ENCODE results near the gene GNG3. TPM values are rescaled to one million over a fixed set of nuclear protein-coding genes. Genes with fewer than 3 reads are reported as not detected.
"Not testable (repeated sequence)": the region's sequence is repeated elsewhere in the genome, so short reads cannot be mapped to it uniquely, and the experiment has no call there.

Gene GNG3
- not detected for total RNA-seq

DNA sequence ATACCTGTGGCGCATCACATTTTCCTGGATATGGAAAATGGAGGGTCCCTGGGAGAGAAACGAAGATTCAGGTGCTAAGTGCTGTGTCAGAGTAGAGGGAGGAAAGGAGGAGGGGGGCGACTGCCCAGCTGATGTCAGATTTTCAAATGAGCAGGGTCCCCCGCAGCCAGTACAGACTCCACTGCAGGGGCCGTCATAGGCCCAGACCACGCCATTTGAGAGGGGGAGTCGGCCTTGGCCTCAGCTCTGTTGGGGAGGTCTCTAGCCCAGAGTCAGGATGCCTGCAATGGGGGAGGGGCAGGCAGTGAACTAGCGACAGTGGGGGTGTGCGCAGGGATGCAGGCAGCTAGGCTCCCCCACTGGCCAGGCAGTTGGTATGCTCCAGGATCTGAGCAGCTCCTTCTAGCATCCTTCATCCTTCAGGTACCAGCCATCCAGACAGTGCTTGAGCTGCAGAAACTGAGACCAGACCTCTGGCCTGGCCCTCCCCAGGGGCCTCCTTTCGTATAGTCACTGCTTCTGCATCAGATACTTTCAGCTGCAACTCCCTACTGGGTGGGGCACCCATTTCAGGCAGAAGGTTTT is at the start of gene GNG3, which contains the start of gene BSCL2:
TSS of gene GNG3 (plus strand) at position 400 of the 585 bp plus-strand sequence. CDS start 620 bp downstream, outside the sequence.
TSS of gene BSCL2 (minus strand) at position 148 of the 585 bp plus-strand sequence. CDS start 229 bp downstream, outside the sequence.
- no peak for DNase-seq

GRCh38 chr11:62664405-62665074 is 42.9 kb upstream of the GNG3 start:
- no peak for DNase-seq

- DNase-seq: peak; percentile 94
Measured at GRCh38 chr11:62665075-62665598, 42.3 kb upstream of the GNG3 start, which contains the start of the genes C11orf98 and CSKMT. Gene C11orf98 (minus strand): TSS chr11:62665210. CDS start chr11:62665169, 41 bp downstream. Gene CSKMT (plus strand): TSS chr11:62665312. CDS start chr11:62665880, 568 bp downstream.

GRCh38 chr11:62665599-62666258 is 41.7 kb upstream of the GNG3 start:
- DNase-seq: no peak

- no peak for DNase-seq
Measured at GRCh38 chr11:62666259-62666926, 41.1 kb upstream of the GNG3 start.

DNA sequence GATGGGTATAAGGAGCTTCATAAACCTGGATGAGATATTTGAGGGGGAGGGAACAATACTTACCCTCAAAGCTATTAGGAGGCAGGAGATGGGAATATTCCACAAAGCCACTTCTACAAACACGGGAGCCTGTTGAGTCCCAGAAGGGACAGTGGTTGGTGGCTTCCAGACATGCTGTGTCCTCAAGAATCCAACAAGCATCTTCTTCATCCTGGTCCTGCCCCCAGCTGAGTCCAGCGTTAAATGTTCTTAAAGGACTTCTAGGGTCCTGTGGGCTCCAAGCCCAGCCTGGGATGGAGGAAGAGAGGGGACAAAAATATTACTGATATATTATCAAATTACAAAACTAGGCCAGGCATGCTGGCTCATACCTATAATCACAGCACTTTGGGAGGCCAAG is 40.0 kb upstream of the GNG3 start:
- no peak for DNase-seq

GRCh38 chr11:62669420-62670161 is 37.9 kb upstream of the GNG3 start:
- no peak for DNase-seq

DNA sequence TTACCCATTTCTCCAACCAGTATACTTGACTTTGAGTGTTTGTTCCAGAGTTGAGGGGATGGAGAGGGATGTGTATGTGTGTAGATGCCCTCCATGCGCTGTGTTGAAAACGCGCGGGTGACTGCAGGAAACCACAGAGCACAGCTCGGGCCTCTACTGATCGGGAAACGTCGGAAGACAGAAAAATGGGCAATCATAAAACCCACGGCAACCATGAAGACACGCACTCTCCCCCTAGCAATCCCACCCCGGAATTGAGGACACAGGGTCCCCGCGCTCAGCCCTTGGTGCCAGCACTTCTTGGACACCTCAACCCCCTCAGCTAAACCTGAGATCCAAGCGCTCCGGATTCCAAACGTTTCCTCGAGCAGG is 36.3 kb upstream of the GNG3 start:
- no peak for DNase-seq

DNA sequence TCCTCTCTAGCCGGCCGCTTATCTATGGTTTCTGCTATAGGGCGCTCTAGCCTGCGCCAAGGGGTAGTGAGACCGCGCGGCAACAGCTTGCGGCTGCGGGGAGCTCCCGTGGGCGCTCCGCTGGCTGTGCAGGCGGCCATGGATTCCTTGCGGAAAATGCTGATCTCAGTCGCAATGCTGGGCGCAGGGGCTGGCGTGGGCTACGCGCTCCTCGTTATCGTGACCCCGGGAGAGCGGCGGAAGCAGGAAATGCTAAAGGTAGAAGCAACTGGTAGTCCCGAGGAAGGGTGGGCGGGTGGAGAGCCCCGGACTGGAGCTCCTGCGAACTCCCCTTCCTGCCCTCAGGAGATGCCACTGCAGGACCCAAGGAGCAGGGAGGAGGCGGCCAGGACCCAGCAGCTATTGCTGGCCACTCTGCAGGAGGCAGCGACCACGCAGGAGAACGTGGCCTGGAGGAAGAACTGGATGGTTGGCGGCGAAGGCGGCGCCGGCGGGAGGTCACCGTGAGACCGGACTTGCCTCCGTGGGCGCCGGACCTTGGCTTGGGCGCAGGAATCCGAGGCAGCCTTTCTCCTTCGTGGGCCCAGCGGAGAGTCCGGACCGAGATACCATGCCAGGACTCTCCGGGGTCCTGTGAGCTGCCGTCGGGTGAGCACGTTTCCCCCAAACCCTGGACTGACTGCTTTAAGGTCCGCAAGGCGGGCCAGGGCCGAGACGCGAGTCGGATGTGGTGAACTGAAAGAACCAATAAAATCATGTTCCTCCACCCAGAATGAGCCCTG is 35.7 kb upstream of the GNG3 start, which contains the start of the genes LBHD1 and UQCC3:
TSS of gene LBHD1 (minus strand) at position 660 of the 782 bp plus-strand sequence. CDS start 2,236 bp downstream, outside the sequence.
TSS of gene UQCC3 (plus strand) at position 66 of the 782 bp plus-strand sequence. CDS start at position 139, 73 bp downstream.
- DNase-seq: peak; percentile 58

GRCh38 chr11:62673196-62673525 is 34.3 kb upstream of the GNG3 start:
- DNase-seq: no peak

- not testable (repeated sequence) for DNase-seq
Measured at GRCh38 chr11:62675415-62675814, 32.1 kb upstream of the GNG3 start.

DNA sequence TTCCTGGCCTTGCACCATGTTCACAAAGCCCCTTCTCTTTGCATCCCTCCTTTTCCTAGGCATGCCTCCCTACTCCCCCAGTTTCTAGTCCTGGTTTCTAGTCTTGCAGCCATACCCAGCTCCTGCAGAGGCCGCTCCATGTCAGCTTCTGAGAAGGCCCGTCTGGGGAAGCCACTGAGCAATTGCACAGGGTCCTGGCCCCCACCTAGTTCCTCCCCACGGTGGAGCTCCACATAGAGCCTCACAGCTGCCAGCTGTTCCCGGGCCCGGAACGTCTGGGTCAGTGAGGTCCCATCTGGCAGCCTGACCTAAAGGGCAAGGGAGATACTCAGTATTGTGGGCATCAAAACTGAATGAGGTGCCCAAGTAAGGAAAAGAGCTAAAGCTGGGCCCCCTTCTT is 30.8 kb upstream of the GNG3 start:
- no peak for DNase-seq

DNA sequence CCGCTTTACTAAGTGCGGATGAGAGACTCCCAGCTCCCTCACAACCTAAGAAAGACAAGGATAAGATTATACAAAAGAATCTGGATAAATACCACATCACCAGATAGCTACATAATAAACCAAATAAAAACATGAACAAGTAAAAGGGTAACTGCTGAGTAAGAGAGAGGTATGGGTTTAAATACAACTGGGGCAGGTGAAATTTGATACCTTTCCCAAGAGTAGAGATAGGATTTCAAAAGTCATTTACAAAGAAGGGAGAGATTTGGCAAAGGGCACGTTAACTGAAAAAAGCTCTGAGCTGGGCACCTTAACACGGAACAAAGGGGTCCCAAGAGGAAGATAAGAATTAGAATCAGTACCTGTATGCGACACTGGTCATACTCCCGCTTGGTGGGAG is 30.3 kb upstream of the GNG3 start:
- DNase-seq: no peak

DNA sequence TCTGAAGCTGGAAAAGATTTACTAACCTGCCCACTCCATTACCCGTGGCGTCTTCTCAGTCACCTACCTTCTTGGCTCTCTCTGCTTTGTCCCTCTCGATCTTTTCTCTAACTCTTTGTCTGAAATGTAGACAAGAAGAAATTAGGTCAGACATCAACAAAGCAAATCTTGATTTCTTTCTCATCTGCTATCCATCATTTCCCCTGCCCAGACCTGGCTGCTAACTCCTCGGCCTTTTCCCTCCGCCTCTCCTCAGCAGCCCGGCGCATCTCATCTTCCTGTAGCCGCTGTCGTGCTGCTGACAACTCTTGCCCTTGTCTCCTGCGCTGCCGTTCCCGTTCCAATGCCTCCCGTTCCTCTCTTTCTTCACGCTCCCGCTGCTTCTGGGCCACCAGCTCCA is 29.8 kb upstream of the GNG3 start:
- no peak for DNase-seq

DNA sequence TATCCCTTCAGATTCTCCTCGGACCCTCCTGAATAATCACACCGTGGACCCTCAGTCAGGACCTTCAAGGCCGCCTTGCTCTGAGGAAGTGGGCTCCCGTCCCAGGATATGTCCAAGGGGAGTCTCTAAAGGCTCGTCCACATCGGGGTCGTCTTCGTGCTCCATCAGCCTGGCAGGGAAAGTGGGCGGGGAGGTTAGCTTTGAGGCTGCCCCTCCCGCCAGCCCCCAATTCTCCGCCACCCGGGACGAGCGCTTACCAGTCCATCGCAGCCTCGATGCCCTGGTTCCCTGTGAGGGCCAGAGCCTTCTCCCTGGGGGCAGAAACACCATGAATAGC is 29.1 kb upstream of the GNG3 start:
- DNase-seq: no peak

DNA sequence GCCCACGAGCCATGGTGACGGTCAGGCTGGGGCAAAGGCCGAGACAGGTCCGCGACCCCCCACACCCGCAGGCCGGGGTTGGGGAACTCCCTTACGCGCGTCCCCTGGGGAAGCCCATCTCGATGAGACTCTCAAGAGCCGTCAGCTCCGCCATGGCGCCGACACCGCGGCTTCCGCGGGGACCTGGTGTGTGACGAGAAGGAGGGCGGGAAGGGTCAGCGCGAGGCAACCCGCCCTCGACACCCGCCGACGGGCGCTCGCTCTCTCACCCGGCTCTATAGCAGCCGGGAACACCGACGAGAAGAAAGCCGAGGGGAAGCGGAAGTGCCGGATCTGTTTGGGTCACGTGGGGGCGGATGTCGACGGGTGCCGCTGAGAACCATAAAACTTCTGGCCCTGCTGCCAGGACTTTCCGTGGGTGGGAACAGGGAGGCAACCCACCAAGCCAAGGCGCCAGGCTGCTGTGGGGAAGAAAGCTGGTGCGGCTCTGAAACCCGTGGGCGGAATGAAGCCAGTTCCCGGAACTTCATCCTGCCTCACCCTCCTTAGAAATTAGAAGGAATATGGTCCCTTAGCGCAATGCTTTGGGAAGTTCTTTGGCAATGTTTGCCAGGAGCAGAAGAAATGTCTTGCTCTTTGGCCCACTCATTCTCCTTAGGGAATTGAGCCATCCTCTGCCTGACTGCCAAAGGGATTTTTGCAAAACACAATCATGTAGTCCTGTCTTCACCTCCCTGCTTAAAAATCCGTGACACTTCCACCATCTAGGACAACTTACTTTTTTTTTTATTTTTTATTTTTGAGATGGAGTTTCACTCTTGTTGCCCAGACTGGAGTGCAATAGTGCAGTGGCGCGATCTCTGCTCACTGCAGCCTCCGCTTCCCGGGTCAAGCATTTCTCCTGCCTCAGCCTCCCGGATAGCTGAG is 28.4 kb upstream of the GNG3 start, which contains the start of gene UBXN1:
TSS of gene UBXN1 (minus strand) at position 304 of the 927 bp plus-strand sequence. CDS start at position 154, 150 bp downstream.
- DNase-seq: peak; percentile 92

- DNase-seq: peak; percentile 76
Measured at GRCh38 chr11:62680825-62681240, 26.6 kb upstream of the GNG3 start.

- no peak for DNase-seq
Measured at GRCh38 chr11:62682518-62682917, 25.0 kb upstream of the GNG3 start.
